Measurements from ENCODE around the gene ADAMTS16. TPM values are rescaled to one million over a fixed set of nuclear protein-coding genes. Genes with fewer than 3 reads are reported as not detected.

Gene ADAMTS16
- total RNA-seq, 1 donor from 2014 or later: 4.1 TPM

- H3K27ac Mint-ChIP-seq: no peak overlapping the region
These were observed 19.4 kb downstream of the ADAMTS16 start for GRCh38 chr5:5159282-5160103.

DNA sequence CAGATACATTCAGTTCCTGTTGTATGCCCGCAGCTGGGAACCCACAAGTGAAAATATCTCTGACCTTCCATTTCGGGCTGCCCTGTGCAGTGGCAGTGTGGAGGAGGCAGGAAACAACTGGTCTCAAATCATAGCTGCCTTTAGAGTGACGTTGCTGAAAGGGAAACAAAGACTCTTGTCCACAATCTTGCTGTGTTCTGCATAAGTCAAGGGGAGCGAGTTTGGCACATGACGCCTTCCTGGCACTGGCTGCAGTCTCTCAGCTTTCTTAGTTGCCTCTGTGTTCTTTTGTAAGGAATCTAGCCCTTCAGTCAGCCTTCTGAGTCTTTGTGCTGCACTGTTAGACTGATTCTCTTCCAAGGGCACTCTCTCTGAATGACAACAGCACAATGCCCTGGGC lies 24.0 kb downstream of the ADAMTS16 start:
- Histone ChIP-seq H3K9ac (no peak overlapping the region), H3K4me1 (no peaks in the 10 kb centered on the region), H3K4me3 (no peak overlapping the region), H3K27me3 (no peaks in the 10 kb centered on the region), H3F3A (ENCODE audit: low read depth) (no peaks in the 10 kb centered on the region), H3K27ac (no peak overlapping the region), H2AFZ (replicated peaks) (no peak overlapping the region), H3K79me2 (ENCODE audit: low read depth) (no peaks in the 10 kb centered on the region), H3K4me2 (no peak overlapping the region), H3K36me3 (no peaks in the 10 kb centered on the region), H3K9me3 (ENCODE audit: low read depth) (no peaks in the 10 kb centered on the region), H4K20me1 (ENCODE audit: low read depth) (no peaks in the 10 kb centered on the region)
- no peaks in the 10 kb centered on the region for H3K27me3 Mint-ChIP-seq (ENCODE audit: insufficient read depth, low read depth)
- H3K4me3 Mint-ChIP-seq: no peak overlapping the region
- H3K9me3 Mint-ChIP-seq: no peaks in the 10 kb centered on the region
- TF ChIP-seq, protein P1, sequence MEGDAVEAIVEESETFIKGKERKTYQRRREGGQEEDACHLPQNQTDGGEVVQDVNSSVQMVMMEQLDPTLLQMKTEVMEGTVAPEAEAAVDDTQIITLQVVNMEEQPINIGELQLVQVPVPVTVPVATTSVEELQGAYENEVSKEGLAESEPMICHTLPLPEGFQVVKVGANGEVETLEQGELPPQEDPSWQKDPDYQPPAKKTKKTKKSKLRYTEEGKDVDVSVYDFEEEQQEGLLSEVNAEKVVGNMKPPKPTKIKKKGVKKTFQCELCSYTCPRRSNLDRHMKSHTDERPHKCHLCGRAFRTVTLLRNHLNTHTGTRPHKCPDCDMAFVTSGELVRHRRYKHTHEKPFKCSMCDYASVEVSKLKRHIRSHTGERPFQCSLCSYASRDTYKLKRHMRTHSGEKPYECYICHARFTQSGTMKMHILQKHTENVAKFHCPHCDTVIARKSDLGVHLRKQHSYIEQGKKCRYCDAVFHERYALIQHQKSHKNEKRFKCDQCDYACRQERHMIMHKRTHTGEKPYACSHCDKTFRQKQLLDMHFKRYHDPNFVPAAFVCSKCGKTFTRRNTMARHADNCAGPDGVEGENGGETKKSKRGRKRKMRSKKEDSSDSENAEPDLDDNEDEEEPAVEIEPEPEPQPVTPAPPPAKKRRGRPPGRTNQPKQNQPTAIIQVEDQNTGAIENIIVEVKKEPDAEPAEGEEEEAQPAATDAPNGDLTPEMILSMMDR (IDR thresholded peaks at IDR 0.05): no peak
- TF ChIP-seq EZH2phosphoT487 (IDR thresholded peaks at IDR 0.05) (no peak), EZH2 (IDR thresholded peaks at IDR 0.05) (no peak)
- DNase-seq (ENCODE audit: low spot score): no peak
- H3K27ac Mint-ChIP-seq: no peak overlapping the region
- no peaks in the 10 kb centered on the region for H3K36me3 Mint-ChIP-seq
- H3K4me1 Mint-ChIP-seq: peaks cover 2% of the 10 kb centered on the region

More at GRCh38 chr5:5159282-5160103, 19.4 kb downstream of the ADAMTS16 start:
- H3K27ac ChIP-seq: no peak overlapping the region
- H3K9me3 ChIP-seq (ENCODE audit: low read depth): no peaks in the 10 kb centered on the region
- Mint-ChIP-seq H3K4me1 (peaks cover 13% of the 10 kb centered on the region), H3K36me3 (no peaks in the 10 kb centered on the region), H3K27me3 (ENCODE audit: insufficient read depth, low read depth) (peaks cover 2% of the 10 kb centered on the region), H3K4me3 (no peak overlapping the region), H3K9me3 (no peaks in the 10 kb centered on the region)
- H3F3A ChIP-seq (ENCODE audit: low read depth): no peaks in the 10 kb centered on the region
- no peaks in the 10 kb centered on the region for H4K20me1 ChIP-seq (ENCODE audit: low read depth)
- no peak overlapping the region for H3K4me2 ChIP-seq
- DNase-seq (ENCODE audit: low spot score): no peak
- no peak for TF ChIP-seq EZH2phosphoT487 (IDR thresholded peaks at IDR 0.05)
- TF ChIP-seq, protein P1 (IDR thresholded peaks at IDR 0.05): no peak
- no peak for TF ChIP-seq EZH2 (IDR thresholded peaks at IDR 0.05)
- no peak overlapping the region for H3K4me3 ChIP-seq
- H3K27me3 ChIP-seq: no peaks in the 10 kb centered on the region
- H3K36me3 ChIP-seq: no peaks in the 10 kb centered on the region
- no peak overlapping the region for H2AFZ ChIP-seq (replicated peaks)
- H3K79me2 ChIP-seq (ENCODE audit: low read depth): no peaks in the 10 kb centered on the region
- H3K9ac ChIP-seq: no peak overlapping the region
- no peaks in the 10 kb centered on the region for H3K4me1 ChIP-seq

DNA sequence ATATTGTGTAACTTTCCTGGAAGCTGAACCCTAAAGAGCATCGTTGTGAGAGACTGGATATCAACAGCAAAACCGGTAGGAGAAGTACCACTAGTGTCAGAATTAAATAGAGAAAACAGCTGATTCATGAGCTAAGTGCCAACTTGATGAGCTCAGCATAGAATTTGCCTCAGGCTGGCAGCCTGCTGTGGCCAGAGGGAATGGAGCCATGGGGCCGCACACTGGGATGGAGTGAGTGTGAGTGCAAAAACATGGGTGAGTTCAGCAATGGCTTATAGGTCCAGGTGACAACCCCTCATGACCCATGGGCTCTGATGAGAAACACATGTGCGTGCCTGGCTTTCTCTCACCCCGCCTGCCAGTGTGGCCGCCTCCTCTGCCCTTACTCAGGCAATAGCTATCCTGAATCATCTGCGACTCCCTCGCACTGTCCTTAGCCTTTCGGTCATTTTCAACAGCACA lies 25.4 kb downstream of the ADAMTS16 start:
- H3K4me1 ChIP-seq: no peaks in the 10 kb centered on the region
- no peaks in the 10 kb centered on the region for H4K20me1 ChIP-seq (ENCODE audit: low read depth)
- H3K4me3 Mint-ChIP-seq: no peak overlapping the region
- no peaks in the 10 kb centered on the region for H3K9me3 Mint-ChIP-seq
- TF ChIP-seq EZH2phosphoT487 (IDR thresholded peaks at IDR 0.05): no peak
- TF ChIP-seq EZH2 (IDR thresholded peaks at IDR 0.05): no peak
- no peaks in the 10 kb centered on the region for H3F3A ChIP-seq (ENCODE audit: low read depth)
- H3K4me3 ChIP-seq: no peak overlapping the region
- H3K4me1 Mint-ChIP-seq: peaks cover 2% of the 10 kb centered on the region
- H3K27me3 ChIP-seq: no peaks in the 10 kb centered on the region
- no peaks in the 10 kb centered on the region for H3K36me3 Mint-ChIP-seq
- no peak overlapping the region for H3K27ac ChIP-seq
- no peak overlapping the region for H3K27ac Mint-ChIP-seq
- H2AFZ ChIP-seq (replicated peaks): no peak overlapping the region
- H3K79me2 ChIP-seq (ENCODE audit: low read depth): no peaks in the 10 kb centered on the region
- no peak for DNase-seq (ENCODE audit: low spot score)
- no peak overlapping the region for H3K4me2 ChIP-seq
- no peaks in the 10 kb centered on the region for H3K36me3 ChIP-seq
- H3K27me3 Mint-ChIP-seq (ENCODE audit: insufficient read depth, low read depth): peaks cover 5% of the 10 kb centered on the region
- no peaks in the 10 kb centered on the region for H3K9me3 ChIP-seq (ENCODE audit: low read depth)
- H3K9ac ChIP-seq: no peak overlapping the region

- Histone ChIP-seq H3K9me3 (ENCODE audit: low read depth) (no peaks in the 10 kb centered on the region), H3K4me2 (no peak overlapping the region), H3F3A (ENCODE audit: low read depth) (no peaks in the 10 kb centered on the region), H3K36me3 (no peaks in the 10 kb centered on the region), H3K27me3 (no peaks in the 10 kb centered on the region), H3K4me3 (no peak overlapping the region), H3K79me2 (ENCODE audit: low read depth) (no peaks in the 10 kb centered on the region), H3K9ac (no peak overlapping the region), H3K27ac (no peak overlapping the region), H2AFZ (replicated peaks) (no peak overlapping the region), H4K20me1 (ENCODE audit: low read depth) (no peaks in the 10 kb centered on the region), H3K4me1 (no peaks in the 10 kb centered on the region)
- Mint-ChIP-seq H3K4me1 (peaks cover 2% of the 10 kb centered on the region), H3K4me3 (no peak overlapping the region), H3K27ac (no peak overlapping the region), H3K9me3 (peaks cover 7% of the 10 kb centered on the region), H3K36me3 (no peaks in the 10 kb centered on the region), H3K27me3 (ENCODE audit: insufficient read depth, low read depth) (peaks cover 5% of the 10 kb centered on the region)
- TF ChIP-seq EZH2phosphoT487 (IDR thresholded peaks at IDR 0.05): no peak
- TF ChIP-seq, protein P1 (IDR thresholded peaks at IDR 0.05): no peak
- no peak for DNase-seq (ENCODE audit: low spot score)
These were observed 29.3 kb downstream of the ADAMTS16 start for GRCh38 chr5:5169466-5169865.

Measured in neural progenitor cell (in vitro differentiated cells).